Prostate gland (tissue), 2 donors: ENCODE data around the gene GOLGA6L24. TPM values are rescaled to one million over a fixed set of nuclear protein-coding genes. Genes with fewer than 3 reads are reported as not detected.
"Not testable (repeated sequence)": the region's sequence is repeated elsewhere in the genome, so short reads cannot be mapped to it uniquely, and the experiment has no call there.

ENCODE experiments used
- DNase-seq: peaks from one replicate; pipeline ENCODE4 v3.0.0-alpha.2; 2019; ENCODE audit warnings: low spot score
- H3K27ac ChIP-seq, 2 donors: fragments of 200-600 bp; sonication (generic); 2 replicates each; pipeline ENCODE4 v1.5.1; 2017 to 2019
- H3K27me3 ChIP-seq: fragments of 200-600 bp; sonication (generic); replicated peaks from 2 replicates; pipeline ENCODE4 v1.5.1; 2019; ENCODE audit not compliant: insufficient read depth
- H3K36me3 ChIP-seq, 2 donors: fragments of 200-600 bp; sonication (generic); 1 replicate in 1 of 2; 2 replicates in 1 of 2; pipeline versions ENCODE4 v1.5.1 to v1.8.1; 2017 to 2019
- H3K4me1 ChIP-seq: fragments of 200-600 bp; sonication (generic); replicated peaks from 2 replicates; pipeline ENCODE4 v1.5.1; 2019
- H3K4me3 ChIP-seq, 2 donors: fragments of 200-600 bp; sonication (generic); 2 replicates each; pipeline ENCODE4 v1.5.1; 2017 to 2019
- H3K9me3 ChIP-seq: fragments of 200-600 bp; sonication (generic); 2 replicates; pipeline ENCODE4 v1.5.1; 2017
- WGBS: methylation state at CpG from one replicate; pipeline ENCODE4 v1.1.5; 2018; 5-methylcytosine and 5-hydroxymethylcytosine counted together
- intact Hi-C: fragments of 100-400 bp; cut with DNase I; formaldehyde crosslinking; loops from one replicate; pipeline ENCODE4 v1.14.2; 2022
- small RNA-seq, 2 donors: library from RNA; depleted of rRNA; stranded (forward); fragments of <200 nt; gene quantifications; one replicate each; pipeline ENCODE3, GENCODE V24; 2016
- total RNA-seq, 2 donors: library from RNA; depleted of rRNA; stranded (reverse); fragments of >200 nt; gene quantifications; one replicate each; pipeline ENCODE4 v1.1.0, GENCODE V29; 2016

GOLGA6L24 gene
- total RNA-seq, 2 donors from 2014 or later: 0.62 TPM; not detected in 1

GRCh38 chr15:28310454-28310853, 47.4 kb downstream of the GOLGA6L24 start:
- H3K27ac ChIP-seq, H3K36me3 ChIP-seq, intact Hi-C loops, H3K4me3 ChIP-seq, H3K9me3 ChIP-seq, DNase-seq, H3K27me3 ChIP-seq, H3K4me1 ChIP-seq: not testable (repeated sequence)
- 88% methylated on average over 9 of the region's 11 CpGs for WGBS

GRCh38 chr15:28308718-28309117, 49.2 kb downstream of the GOLGA6L24 start:
- intact Hi-C loops, H3K27me3 ChIP-seq, DNase-seq, H3K27ac ChIP-seq, H3K4me1 ChIP-seq, H3K4me3 ChIP-seq, H3K9me3 ChIP-seq, H3K36me3 ChIP-seq: not testable (repeated sequence)
- WGBS: over 99% methylated on average over 5 of the region's 5 CpGs

Small RNA genes within 50 kb of the gene (small RNA-seq; reads per million reads assigned to genes)
- gene AC091304.5 (0 reads per million in 2 donors), gene RN7SL238P (0 reads per million in 2 donors)

Other genes with a start within 250 kb of the GOLGA6L24 start
- 10 to 100 TPM; 65.1 to 69.8 TPM for gene HERC2, start 35.9 kb downstream of the GOLGA6L24 start, total RNA-seq
- not detected for gene GOLGA8F, start 20.6 kb upstream of the GOLGA6L24 start, total RNA-seq
- gene GOLGA8G, start 174.9 kb upstream of the GOLGA6L24 start, total RNA-seq: 1 to 10 TPM in 1 of 2 donors, not detected in 1; 7.9 TPM
- gene GOLGA6L25, start 195.5 kb upstream of the GOLGA6L24 start, total RNA-seq: not detected